HG03520 (cell line): ENCODE results near the gene MIER3.

Source experiments
- ATAC-seq: cut with Tn5 transposase; IDR thresholded peaks from one replicate; pipeline ENCODE4 v1.9.1; 2021; ENCODE audit warnings: mild to moderate bottlenecking, moderate library complexity; ENCODE audit not compliant: unreplicated experiment

MIER3 gene

DNA sequence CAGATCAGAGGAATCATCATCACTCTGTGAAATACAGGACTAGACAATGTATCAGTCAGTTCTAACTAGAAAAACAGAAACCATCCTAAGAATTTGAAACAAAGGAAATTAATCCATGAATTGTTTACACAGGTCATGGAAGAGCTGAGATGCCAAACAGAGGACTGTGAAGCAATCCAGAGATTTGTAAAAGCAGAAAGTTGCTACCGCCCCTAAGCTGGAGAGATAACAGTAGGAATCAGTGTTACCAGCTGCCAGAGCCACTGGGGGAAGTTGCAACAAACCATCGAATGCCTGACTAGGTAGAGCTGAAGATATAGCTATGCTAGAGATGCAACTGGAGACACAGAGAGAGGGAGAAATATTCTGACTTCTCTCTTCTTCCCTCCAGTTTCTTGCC, 10.4 kb upstream of the MIER3 start:
- no peak for ATAC-seq

DNA sequence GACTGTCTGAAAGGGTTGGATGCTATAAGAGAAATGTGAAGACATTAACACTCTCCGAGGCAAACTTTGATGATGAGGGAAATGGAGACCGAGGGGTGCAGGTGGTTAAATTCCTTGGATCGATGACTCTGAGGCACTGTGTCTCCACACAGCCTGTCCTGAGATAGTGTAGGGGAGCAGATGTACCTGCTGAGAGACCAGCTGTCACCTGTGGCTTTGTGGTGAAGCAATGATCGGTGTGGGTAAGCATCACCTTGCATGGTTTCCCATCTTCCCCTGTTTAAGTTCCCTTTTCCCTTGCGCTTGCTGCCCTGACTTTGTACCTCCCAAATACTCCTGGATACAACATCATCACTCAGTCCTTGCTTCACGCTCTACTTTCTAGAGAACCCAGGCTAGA, 9.8 kb upstream of the MIER3 start:
- ATAC-seq, result no peak

GRCh38 chr5:56959326-56959725, 7.4 kb upstream of the MIER3 start:
- no peak for ATAC-seq

- no peak for ATAC-seq
Measured at GRCh38 chr5:56958595-56958994, 6.7 kb upstream of the MIER3 start.

GRCh38 chr5:56954262-56954661, 2.3 kb upstream of the MIER3 start:
- no peak for ATAC-seq

DNA sequence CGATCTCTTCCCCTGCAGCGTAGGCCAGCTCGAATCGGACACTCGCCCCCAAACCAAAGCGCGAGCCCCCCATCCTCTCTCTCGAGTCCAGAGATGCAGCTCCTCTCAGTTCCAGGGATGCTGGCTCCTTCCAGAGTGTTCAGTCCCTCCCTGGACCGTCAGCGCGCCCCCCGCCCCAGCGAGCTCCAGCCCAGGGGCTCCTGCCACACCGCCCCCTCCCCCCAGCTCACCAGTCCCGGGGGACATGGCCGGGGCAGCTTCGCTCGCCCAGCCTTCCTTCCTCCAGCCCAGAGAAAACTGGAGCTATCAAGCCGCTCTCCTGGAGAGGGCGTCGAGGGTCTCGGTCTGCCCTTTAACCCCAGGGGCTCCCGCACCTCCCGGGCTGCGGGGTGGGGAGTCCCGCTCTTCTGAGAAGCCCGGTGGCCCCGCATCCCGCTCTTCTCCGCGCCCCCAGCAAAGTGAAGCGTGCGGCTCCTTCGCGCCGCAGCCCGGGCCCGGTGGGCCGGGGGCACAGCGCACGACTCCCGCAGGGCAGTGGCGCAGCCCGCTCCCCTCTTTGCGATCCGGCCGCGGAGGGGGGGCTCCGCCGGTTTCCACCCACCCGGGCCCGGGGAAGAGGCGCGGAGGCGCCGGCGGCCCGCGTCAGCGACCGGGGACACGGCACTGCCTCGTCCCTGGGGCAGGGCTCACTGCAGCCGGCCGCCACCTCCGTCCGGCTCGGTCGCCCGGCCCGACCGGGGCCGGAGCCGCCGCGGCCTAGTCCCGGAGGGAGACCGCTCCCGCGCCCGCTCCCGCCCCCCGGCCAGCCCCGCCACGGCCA, 587 bp downstream of the MIER3 start:
- ATAC-seq, result peak; percentile 32

GRCh38 chr5:56950626-56951125, 1.2 kb downstream of the MIER3 start:
- ATAC-seq, result peak; percentile 38

GRCh38 chr5:56947052-56947451, 4.9 kb downstream of the MIER3 start:
- ATAC-seq, result no peak

DNA sequence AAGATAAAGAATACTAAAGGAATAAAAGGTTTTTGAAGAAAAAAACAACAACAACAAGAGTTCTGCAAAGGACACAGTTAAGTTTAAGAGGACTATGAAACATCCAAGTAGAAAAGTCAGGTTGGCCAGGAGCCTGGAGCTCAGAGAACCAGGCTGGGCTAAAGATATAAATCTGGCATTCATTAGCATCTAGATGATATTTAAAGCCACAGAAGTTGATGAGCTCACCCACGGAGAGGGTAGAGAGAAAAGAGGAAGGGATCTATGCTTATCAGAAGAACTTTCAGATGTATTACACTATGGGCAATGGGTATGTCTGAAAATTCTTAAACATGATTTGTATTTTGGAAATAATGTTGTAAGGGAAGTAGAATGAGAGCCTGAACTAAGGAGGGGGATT, 9.9 kb downstream of the MIER3 start:
- ATAC-seq, result no peak

- ATAC-seq, result no peak
Measured at GRCh38 chr5:56938858-56939257, 13.1 kb downstream of the MIER3 start.

GRCh38 chr5:56934325-56934724, 17.6 kb downstream of the MIER3 start:
- ATAC-seq, result no peak

DNA sequence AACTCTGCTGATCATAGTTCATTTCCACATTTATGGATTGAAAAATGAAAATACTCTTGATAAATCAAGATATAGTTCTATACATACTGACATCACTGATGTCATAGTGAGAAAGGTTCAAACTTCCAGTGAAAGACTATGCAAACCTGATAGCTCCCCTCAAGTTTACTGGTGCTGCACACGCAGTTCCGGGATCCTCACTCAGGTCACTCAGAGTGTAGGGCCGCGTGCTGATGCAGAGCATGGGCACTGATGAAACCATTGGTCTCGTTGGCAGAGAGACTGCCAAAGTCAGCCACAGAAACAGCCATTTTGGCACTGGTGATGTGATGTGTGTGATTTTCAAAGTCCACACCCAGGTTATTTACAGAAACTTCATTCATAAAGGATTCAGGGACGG, 29.0 kb downstream of the MIER3 start:
- no peak for ATAC-seq

DNA sequence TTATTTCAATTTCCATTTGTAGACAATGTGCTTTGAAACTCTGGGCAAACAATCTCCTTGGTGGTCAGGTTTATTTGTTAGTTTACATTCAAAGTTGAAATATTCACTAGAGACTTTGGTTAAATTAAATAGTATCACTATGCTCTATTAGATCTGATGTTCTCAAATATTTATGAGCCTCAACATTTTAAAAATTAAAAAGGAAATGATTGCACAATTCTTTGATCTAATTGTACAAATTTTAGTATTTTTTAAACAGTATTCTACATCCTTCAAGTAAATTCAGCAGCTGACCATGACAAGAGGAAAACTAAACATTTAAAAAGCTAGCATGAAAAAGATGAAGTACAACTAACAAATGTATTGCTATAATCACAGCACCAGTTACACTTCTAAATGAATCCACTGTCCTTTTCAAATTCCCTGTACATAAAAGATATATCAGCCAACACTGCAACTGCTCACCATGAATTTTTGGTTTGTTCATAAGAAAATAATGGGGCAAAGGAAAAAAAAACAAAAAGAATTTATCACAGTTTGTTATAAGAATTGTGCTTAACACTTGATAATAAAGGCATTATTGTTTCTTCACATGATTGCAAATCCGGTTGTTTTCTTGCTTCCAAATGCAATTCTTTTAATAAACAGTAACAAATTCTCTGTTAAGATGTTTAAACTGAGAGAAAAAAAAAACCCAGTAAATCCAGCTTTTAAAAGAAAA, 31.8 kb downstream of the MIER3 start:
- ATAC-seq, result no peak

DNA sequence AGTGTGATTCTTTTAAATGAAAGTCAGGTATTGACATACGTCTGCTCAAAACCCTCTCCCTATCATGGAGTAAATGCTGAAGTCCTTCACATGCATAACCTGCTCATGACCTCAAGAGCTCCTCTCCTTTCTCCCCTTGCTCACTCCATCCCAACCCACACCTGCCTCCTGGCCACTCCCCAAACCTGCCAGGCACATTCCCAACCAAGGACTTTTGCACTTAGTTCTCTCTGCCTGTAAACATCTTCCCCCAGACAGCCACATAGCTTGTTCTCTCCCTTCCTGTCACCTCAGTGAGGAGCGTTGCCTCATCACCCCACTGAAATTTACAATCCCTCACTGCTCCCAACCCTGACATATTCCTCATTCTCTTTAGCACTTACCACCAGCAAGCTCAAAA, 33.9 kb downstream of the MIER3 start:
- ATAC-seq, result no peak

- ATAC-seq, result no peak
Measured at GRCh38 chr5:56917534-56917933, 34.4 kb downstream of the MIER3 start.

GRCh38 chr5:56914678-56915077, 37.2 kb downstream of the MIER3 start:
- no peak for ATAC-seq

DNA sequence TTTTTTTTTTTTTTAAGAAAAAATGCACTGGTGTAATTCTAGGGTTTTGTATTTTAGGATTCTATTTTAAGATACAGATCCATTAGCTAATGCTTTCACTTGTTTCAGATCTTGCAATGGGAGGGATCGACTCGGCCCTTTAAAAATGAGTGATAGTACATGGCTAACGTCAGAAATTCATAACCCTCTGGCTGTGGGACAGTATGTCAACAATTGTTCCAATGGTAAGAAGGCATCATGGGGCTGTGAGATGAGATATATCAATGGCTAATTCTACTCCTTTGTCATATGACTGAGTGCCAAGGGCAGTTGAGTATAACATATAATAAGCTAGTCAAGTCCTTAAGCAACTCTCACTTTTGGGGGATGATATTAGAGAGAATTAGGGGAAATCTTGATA, 38.2 kb downstream of the MIER3 start:
- ATAC-seq, result no peak

DNA sequence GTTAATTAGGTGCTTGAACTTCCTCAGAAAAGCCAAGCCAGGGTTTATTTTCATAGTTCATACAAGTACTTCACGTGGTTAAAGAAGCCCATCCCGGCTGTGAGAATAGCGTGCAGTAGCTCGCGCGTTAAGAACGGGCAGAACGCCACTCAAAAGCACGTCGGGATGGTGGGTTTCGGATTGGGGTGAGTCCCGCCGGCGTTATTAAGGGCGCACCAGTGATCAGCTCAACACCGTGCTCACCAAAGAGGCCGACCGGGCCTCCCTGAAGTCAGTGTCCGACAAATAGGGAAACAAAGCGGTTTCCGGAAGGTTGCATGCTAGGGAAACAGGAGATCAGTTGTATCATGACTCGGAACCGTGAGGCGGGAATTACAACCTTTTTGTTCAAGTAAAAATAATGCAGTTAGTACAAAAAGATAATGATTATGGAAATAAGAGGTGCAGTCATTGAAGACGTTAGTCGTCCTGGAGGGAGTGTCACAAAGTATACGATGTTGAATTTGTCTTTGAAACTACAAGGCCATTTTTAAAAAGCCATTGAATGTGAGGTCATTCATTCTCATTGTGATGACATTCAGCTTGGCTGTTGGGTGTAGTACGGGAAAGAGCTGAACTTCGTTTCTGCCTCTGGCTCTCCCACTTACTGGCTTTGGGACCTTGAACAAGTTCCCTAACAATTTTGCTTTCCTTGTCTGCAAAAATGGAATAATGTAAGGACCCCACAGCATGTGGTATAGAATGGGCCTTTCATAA, 41.5 kb downstream of the MIER3 start:
- ATAC-seq, result peak; percentile 12

- peak; percentile 82 for ATAC-seq
Measured at GRCh38 chr5:56909294-56910209, 42.4 kb downstream of the MIER3 start, which contains the start of gene SETD9. Gene SETD9, plus strand, starts transcription at chr5:56909596. Its CDS starts 50 bp downstream, at chr5:56909646.

DNA sequence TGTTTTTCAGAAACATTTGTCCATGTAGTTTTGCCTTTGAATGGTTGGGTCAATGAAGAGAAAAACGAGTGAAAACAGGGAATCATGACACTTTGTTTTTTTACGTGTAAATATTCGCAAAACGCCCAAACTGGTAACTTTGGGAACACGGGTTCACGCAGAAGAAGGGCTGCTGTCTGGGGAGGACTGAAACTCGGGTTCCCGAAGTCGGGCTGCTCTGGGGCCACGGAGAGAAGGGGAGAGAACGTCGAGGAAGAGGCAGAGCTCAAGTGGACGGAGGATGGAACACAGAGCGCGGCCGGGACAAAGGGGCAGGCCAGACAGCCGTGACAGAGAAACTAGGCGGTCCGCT, 43.0 kb downstream of the MIER3 start:
- no peak for ATAC-seq
